Measurements from ENCODE around the gene EMC9.

Gene EMC9

DNA sequence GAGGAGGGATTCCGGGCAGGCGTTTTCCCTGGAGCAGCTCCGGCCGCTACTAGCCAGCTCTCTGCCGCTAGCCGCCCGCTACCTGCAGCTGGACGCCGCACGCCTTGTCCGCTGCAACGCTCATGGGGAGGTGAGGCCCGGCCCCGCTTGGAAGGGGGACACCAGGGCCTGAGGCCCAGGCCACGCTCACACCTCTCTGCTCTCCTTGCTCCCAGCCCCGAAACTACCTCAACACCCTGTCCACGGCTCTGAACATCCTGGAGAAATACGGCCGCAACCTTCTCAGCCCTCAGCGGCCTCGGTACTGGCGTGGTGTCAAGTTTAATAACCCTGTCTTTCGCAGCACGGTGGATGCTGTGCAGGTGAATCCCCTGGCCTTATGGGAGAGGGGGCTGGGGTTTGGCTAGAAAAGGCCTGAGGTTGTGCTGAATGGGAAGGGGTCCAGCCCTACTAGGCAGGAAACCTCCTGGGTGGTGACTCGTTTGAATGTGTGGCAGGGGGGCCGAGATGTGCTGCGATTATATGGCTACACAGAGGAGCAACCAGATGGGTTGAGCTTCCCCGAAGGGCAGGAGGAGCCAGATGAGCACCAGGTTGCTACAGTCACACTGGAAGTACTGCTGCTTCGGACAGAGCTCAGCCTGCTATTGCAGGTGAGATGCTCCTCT, 6.5 kb upstream of the EMC9 start:
- H3K4me3 ChIP-seq (ENCODE audit: low read depth, low read length): peak overlapping the region; percentile 63
- TF ChIP-seq, protein P1, sequence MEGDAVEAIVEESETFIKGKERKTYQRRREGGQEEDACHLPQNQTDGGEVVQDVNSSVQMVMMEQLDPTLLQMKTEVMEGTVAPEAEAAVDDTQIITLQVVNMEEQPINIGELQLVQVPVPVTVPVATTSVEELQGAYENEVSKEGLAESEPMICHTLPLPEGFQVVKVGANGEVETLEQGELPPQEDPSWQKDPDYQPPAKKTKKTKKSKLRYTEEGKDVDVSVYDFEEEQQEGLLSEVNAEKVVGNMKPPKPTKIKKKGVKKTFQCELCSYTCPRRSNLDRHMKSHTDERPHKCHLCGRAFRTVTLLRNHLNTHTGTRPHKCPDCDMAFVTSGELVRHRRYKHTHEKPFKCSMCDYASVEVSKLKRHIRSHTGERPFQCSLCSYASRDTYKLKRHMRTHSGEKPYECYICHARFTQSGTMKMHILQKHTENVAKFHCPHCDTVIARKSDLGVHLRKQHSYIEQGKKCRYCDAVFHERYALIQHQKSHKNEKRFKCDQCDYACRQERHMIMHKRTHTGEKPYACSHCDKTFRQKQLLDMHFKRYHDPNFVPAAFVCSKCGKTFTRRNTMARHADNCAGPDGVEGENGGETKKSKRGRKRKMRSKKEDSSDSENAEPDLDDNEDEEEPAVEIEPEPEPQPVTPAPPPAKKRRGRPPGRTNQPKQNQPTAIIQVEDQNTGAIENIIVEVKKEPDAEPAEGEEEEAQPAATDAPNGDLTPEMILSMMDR (IDR thresholded peaks at IDR 0.05; ENCODE audit: borderline replicate concordance, insufficient read depth, low read depth, low read length): no peak

DNA sequence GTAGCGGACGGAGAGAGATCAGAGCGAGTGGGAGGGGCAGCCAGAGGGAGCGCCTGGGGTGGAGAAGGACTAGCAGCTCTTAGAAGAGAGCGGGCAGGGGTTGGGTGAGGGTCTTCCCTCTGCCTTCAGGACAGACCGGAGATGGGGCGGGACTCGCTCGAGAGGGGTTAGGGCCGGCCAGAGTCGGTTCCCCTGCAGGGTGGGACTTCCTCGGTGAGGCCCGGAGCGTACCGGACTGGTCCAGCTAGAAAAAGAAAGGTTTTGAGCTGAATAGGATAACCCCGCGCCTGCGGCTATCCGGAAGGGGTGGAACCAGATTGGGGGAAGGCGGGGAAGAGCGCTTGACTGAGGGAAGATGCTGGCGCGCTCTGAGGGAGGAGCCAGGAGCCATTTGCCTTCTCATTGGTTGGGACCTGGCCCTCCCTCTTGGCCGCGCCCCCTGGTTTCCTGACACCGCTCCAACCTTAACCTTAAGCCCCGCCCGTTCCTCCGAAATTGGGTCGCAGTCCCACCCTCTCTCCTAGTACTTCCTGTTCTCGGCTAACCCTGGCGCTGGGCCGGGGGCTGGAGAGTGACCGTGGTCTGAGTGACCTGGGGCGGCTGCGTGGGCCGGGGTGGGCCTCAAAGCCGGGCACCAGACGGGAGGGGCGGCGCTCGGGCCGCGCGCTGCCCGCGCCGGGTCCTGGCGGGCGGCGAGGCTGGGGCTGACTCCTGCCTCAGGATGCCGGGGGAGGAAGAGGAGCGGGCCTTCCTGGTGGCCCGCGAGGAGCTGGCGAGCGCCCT, 5.8 kb upstream of the EMC9 start, which contains the start of gene RNF31:
RNF31 (plus strand) TSS at position 521 of the 783 bp plus-strand sequence; CDS start at position 722, 201 bp downstream.
- TF ChIP-seq, protein P1 (IDR thresholded peaks at IDR 0.05; ENCODE audit: borderline replicate concordance, insufficient read depth, low read depth, low read length): no peak
- peak within 1 kb of the TSS; percentile 63 for H3K4me3 ChIP-seq (ENCODE audit: low read depth, low read length)

DNA sequence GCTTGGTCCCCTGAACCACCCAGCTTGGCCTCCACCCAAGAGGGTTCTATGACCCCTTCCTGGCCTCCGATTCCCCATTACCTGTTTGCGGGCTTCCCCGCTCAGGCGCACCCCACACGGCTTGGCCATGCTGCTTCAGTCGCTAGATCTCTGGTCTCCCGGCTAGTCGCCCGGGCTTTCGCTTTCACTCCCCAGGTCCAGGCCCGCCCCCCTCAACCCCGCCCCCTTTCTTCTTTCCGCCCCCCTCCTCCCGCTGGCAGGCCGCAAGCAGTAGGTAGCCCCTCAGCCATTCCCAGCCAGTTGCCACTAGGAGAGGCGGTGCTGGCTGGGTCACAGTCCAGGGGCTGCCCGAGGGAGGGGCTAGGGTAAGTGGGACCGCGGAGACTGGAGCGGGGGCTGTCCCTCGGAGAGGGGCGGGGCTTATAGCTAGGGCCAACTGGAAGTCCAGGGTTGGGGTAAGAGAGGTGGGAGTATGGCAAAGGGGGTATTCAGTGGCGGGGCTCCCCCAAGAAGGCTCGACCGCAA, 5.1 kb upstream of the EMC9 start, which contains the start of gene PSME2:
PSME2 (minus strand) TSS at position 158 of the 525 bp plus-strand sequence; CDS start at position 129, 29 bp downstream.
- H3K4me3 ChIP-seq (ENCODE audit: low read depth, low read length): peak within 1 kb of the TSS; percentile 63
- TF ChIP-seq, protein P1 (IDR thresholded peaks at IDR 0.05; ENCODE audit: borderline replicate concordance, insufficient read depth, low read depth, low read length): no peak

DNA sequence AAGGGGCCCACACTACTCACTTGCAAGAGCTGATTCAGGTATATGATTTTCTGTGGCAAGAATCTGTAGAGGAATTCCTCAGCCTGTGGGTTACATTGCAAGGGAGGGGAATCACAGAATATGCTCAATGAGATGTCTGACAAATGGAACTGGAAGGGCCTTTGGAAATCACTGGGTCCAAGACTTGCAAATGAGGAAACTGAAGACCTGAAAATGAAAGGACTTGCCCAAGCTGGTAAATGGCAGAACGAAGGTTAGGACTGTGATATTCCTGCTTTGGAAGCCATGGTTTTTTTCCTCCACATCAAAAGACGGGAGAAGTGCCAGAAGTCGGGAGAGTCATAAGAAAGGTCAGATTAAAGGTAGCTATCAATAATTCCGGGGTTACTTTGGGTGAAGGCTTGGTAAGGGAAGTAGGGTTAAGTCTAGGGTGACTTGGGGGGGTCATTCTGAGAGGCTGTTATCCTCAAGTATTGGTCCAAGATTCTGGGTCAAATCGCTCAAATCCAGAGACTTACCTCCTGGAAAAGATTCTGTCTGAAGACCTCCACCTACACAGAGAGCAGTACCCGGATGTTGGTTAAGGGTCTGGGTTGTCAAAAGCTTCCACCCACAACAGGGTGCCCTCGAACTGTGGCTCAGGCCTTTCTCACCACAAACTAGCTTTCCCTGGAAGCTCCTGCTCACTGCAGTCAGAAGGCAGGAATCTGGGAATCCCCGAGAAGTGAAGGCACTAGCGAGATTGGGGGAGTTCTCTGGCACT, 4.5 kb upstream of the EMC9 start:
- TF ChIP-seq, protein P1 (IDR thresholded peaks at IDR 0.05; ENCODE audit: borderline replicate concordance, insufficient read depth, low read depth, low read length): no peak

DNA sequence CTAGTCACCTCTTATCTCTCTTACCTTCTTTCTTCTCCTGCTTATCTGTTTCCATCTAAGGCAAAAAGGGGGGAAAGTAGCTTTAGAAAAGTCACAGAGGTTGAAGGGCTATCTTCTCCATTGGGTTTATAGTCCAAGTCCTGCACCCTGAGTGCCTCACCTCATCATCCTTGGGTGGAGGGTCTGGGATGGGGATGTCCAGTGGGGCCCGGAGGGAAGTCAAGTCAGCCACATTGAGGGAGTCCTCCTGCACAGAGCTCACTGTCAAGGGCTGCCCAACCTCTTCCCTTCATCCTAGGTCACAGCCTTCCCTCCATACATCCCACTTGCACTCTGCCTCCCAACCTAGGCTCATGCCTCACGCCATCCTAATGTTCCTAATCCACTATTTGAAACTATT, 3.8 kb upstream of the EMC9 start:
- TF ChIP-seq, protein P1 (IDR thresholded peaks at IDR 0.05; ENCODE audit: borderline replicate concordance, insufficient read depth, low read depth, low read length): no peak
- H3K4me3 ChIP-seq (ENCODE audit: low read depth, low read length): peak overlapping the region; percentile 53

More for the DNA sequence above, 4.5 kb upstream of the EMC9 start:
- H3K4me3 ChIP-seq (ENCODE audit: low read depth, low read length): peak overlapping the region; percentile 53

DNA sequence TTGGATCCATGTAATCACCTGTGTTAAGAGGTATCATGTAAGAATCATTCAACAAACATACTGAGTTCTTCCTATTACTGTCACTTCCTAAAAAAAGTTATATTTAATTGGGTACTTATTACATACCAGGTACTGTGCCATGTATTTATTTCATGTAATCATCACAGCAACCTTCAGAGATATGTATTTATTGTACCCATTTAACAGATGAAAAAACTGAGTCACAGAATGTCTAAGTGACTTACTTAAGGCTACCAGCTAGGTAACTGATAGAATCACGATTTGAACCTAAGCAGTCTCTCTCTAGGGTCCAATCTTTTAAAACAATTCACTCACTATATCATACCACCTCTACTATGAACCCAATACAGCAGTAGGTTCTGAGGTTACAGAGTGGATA, 3.1 kb upstream of the EMC9 start:
- TF ChIP-seq, protein P1 (IDR thresholded peaks at IDR 0.05; ENCODE audit: borderline replicate concordance, insufficient read depth, low read depth, low read length): no peak
- H3K4me3 ChIP-seq (ENCODE audit: low read depth, low read length): no peak overlapping the region
